Measurements from ENCODE around the gene TPSG1.

GRCh38 chr16:1193825-1194581 is 31.1 kb downstream of the TPSG1 start:
- TF ChIP-seq ATF3 (CRISPR knock-in tag; conservative IDR thresholded peaks at IDR 0.05) (no peak), CTCF (IDR thresholded peaks at IDR 0.05) (no peak)
